KG1 (cell line): ENCODE measurements around the gene ELP5.
"Not testable (repeated sequence)": the region's sequence is repeated elsewhere in the genome, so short reads cannot be mapped to it uniquely, and the experiment has no call there.

ENCODE experiments used
- DNase-seq: peaks from one replicate; lab custom pipeline; 2025; lab: John Stamatoyannopoulos, UW

ELP5 gene

GRCh38 chr17:7236808-7237207 lies 15.2 kb upstream of the ELP5 start:
- no peak for DNase-seq

DNA sequence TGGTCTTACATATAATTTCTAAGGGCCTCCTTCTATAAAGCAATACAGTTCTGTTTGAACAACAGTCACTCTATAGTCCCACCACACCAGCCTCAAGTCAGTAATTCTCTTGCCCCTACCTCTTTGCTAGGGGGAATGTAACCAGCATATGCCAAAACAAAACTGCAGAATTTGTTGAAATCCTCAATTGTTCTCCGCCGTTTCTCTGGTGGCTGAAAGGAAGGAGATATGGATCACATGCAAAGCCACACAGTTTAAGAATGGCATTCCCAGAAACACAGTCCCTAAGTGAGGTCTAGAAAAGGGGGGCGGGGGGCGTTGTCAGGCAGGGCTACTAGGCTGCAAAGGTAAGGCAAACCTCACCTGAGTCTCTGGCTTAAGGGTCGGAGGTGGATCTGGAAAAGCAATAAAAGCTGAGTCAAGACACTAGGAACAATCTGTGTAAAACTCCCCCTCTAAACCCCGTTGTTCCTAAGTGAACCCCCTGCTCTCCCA lies 14.7 kb upstream of the ELP5 start:
- no peak for DNase-seq

DNA sequence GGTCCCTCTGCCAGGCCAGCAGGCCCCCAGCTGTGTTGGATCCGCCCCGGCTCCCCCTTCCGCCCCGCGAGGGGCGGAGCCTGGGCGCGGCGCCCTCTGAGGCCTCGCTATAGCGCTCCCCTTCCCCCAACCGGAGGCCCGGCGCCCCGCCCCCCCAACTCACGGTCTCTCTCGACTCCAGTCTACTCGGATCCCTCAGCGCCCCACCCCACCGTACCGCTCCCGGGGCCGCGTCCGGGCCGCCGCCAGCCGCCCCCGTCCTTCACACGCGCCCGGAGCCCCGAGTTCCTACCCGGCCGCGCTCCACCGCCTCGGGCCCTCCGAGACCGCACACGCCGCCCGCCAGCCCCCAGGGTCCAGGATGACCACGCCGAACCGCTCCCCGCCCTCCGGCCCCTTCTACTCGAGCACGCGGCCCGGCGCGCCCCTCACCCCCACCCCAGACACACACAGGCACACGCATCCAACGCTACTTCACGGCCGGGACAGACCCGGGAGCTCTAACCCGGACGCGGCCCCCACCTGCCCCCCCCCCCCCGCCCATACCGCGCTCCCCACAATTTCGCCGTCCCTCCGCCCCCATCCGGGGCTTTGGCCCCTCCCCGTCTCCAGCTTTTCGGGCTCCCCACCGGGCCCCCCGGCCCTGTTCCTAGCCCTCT lies 14.1 kb upstream of the ELP5 start:
- DNase-seq, result no peak

GRCh38 chr17:7238420-7239090 lies 13.5 kb upstream of the ELP5 start:
- DNase-seq, result no peak

DNA sequence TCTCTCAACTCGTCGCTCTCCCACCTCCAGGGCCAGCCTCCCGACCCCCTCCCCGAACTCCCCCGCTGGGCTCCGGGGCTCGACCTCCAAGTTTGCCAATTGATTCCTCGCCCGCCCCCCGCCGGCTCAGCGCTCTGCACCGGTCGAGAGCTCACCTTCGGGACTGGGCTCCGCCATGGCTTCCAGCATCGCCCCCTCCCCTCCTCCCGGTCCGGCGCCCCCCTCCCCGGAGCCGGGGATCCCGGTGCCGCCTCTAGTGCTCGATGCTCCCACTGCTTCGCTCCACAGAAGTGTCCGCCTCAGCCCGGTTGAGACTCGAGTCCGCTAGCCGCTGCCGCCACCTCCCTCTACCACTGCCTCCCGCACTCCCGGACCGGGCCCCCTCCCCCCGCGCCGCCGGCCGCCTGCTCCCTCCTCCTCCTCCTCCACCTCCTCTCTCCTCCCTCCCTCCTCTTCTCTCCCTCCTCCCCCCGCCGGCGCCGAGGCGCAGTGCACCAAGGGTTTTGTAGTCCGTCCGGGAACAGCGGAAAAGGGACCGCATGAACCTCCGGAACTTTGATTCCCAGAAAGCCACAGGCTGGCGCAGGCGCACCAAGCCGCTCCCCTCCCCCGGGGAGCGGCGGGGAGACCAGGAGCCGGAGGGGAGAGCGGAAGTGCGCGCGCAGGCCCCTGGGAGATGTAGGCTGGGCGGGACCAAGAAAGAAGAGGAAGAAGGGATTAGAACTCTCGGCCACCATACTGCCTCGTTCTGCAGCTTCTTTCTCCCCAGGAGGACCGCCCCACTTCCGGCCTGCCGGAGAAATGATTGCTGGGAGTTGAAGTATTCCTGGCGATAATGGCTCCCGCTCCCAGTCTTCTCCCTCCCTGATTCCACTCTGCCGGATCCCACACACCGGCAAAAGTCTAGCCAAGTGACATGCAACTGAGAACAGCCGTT lies 12.7 kb upstream of the ELP5 start, which contains the start of gene PHF23:
Gene PHF23, minus strand, starts transcription at position 367 of the 937 bp plus-strand sequence. Its CDS starts 178 bp downstream, at position 189.
- DNase-seq, result peak; percentile 84

- no peak for DNase-seq
Observed at GRCh38 chr17:7240375-7240774, 11.6 kb upstream of the ELP5 start.

DNA sequence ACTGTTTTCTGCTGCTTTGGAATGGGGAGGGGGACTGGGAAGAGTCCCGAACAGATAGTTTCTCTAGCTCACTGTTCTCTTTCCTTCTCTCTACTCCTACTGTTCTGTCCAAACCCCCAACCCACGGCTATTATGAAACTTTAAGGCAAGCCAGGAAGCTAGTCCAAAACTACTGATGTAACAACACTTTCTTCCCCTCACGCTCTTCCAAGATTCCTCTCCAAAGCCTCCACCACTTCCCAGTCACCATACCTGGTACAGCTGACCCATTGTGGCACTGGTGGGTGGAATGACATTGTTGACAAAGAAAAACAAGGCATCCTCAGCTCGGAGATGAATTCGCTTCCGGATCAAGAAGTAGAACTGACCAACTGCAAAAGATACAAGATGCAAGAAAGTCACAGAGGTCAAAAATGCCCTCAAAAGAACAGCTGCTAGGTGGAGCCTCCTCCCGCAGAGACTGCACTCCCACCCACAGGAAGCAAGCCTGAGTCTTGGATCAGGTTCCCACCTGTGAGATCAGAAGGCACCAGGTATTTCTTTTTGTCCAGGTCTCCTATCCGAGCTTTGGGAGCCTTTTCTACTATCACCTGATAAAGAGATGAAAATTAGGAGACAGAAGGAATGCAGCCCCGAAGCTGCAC lies 10.8 kb upstream of the ELP5 start:
- no peak for DNase-seq

- peak; percentile 62 for DNase-seq
Observed at GRCh38 chr17:7241783-7242716, 10.0 kb upstream of the ELP5 start, which contains the start of gene GABARAP. Gene GABARAP (minus strand): TSS chr17:7242449. CDS start chr17:7242330, 119 bp downstream.

- DNase-seq, result peak; percentile 63
Observed at GRCh38 chr17:7242717-7243452, 9.1 kb upstream of the ELP5 start.

GRCh38 chr17:7243453-7243729 lies 8.6 kb upstream of the ELP5 start:
- DNase-seq, result no peak

- DNase-seq, result not testable (repeated sequence)
Observed at GRCh38 chr17:7243838-7244237, 8.2 kb upstream of the ELP5 start.

- DNase-seq, result no peak
Observed at GRCh38 chr17:7246779-7247178, 5.2 kb upstream of the ELP5 start.

GRCh38 chr17:7248796-7249195 lies 3.2 kb upstream of the ELP5 start:
- no peak for DNase-seq

- no peak for DNase-seq
Observed at GRCh38 chr17:7249214-7249613, 2.8 kb upstream of the ELP5 start.

DNA sequence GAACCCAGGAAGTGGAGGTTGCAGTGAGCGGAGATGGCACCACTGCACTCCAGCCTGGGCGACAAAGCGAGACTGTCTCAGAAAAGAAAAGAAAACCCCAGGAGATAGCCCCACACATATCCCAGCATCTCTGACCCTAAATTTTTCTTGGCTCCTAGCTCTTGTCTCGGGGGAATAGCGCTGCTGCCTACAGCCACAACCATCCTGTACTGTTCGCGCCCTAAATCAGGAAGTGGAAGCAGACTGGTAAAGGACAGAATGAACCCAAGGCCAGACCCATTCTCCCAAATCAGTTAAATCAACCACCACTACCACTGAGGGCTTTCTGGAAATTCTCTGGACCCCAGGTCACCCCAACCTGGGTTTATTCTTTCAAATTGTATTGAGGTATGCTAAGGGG lies 2.2 kb upstream of the ELP5 start:
- no peak for DNase-seq

- DNase-seq, result no peak
Observed at GRCh38 chr17:7250695-7251627, 1.1 kb upstream of the ELP5 start.

DNA sequence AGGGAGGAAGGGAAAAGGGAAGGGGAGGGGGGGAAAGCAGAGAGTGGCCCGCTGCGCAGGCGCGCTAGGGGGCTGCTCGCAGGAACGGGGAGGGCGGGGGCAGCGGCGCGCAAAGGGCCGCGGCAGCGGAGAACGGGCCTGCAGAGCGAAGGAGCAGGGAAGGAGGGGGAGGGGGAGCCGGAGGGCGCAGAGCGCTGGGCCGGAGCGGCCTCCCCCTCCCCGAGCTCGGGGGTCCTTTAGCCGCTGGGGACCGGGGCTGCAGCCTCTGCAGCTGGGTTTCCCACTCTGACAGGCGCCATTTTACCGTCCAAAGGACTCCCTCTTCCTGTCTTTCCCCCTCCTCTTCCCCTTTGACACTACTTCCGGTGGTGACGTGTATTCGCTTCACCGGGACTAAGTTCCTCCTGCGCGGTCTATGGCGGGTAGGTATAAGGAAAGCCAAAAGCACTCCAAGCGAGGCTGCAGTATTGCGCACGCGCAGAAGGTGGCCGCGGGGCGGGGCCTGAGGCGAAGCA lies 297 bp upstream of the ELP5 start, which contains the start of gene CTDNEP1:
Gene CTDNEP1, minus strand, starts transcription at position 74 of the 515 bp plus-strand sequence. CDS start 438 bp downstream, outside the sequence.
- DNase-seq, result peak; percentile 85

- DNase-seq, result no peak
Observed at GRCh38 chr17:7253082-7253481, 1.1 kb downstream of the ELP5 start.

DNA sequence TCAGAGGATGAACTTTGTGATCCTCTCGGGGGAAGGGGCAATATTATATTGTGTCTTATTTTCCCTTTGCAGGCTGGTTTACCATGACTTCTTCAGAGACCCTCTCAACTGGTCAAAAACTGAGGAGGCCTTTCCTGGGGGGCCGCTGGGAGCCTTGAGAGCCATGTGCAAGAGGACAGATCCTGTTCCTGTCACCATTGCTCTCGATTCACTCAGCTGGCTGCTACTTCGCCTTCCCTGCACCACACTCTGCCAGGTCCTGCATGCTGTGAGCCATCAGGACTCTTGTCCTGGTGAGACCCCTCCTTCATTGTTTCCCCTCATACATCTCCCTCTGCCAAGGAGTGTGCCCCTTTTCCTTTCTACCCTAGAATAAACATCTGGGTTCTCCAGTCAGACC lies 2.5 kb downstream of the ELP5 start:
- DNase-seq, result no peak
